Activated naive CD8-positive, alpha-beta T cell (primary cell): ENCODE data around the gene KIT.
A peak's percentile ranks its signal among the peaks of the same experiment; 100 is the strongest.

Experiments
- H3K27ac Mint-ChIP-seq: one replicate; pipeline ENCODE4 v1.8.0; 2021; ENCODE audit warnings: mixed read lengths
- H3K27me3 Mint-ChIP-seq: one replicate; pipeline ENCODE4 v1.8.0; 2021; ENCODE audit warnings: mixed read lengths
- H3K36me3 Mint-ChIP-seq: one replicate; pipeline ENCODE4 v1.8.0; 2021; ENCODE audit warnings: mixed read lengths
- H3K4me1 Mint-ChIP-seq: one replicate; pipeline ENCODE4 v1.8.0; 2021; ENCODE audit warnings: low read depth, mixed read lengths
- H3K4me3 Mint-ChIP-seq: one replicate; pipeline ENCODE4 v1.8.0; 2021; ENCODE audit warnings: mild to moderate bottlenecking, mixed read lengths
- H3K9me3 Mint-ChIP-seq: one replicate; pipeline ENCODE4 v1.8.0; 2021; ENCODE audit warnings: low read depth, mixed read lengths

Gene KIT

DNA sequence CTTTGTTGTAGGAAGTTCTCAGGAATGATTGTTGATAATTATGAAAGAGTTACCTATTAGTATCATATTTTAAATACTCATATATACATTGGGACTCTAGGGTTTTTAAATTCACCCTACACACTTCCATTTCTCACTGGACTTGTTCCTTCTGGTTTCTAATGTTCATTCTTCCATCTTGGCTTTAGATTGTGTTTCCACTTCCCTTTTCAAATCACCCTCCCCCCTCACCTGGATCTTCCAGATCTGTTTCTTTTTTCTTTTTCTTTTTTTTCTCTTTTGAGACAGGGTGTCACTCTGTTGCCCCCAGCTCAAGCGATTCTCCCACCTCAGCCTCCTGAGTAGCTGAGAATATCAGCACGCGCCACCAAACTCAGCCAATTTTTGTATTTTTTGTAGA is 6.7 kb upstream of the KIT start:
- no peak overlapping the region for H3K4me3 Mint-ChIP-seq
- no peak overlapping the region for H3K27ac Mint-ChIP-seq
- H3K9me3 Mint-ChIP-seq: no peaks in the 10 kb centered on the region
- no peaks in the 10 kb centered on the region for H3K4me1 Mint-ChIP-seq
- H3K27me3 Mint-ChIP-seq: peaks cover 6% of the 10 kb centered on the region
- H3K36me3 Mint-ChIP-seq: no peaks in the 10 kb centered on the region

GRCh38 chr4:54654753-54655152 is 3.0 kb upstream of the KIT start:
- Mint-ChIP-seq H3K36me3 (no peaks in the 10 kb centered on the region), H3K27me3 (peaks cover 23% of the 10 kb centered on the region), H3K4me3 (no peak overlapping the region)

DNA sequence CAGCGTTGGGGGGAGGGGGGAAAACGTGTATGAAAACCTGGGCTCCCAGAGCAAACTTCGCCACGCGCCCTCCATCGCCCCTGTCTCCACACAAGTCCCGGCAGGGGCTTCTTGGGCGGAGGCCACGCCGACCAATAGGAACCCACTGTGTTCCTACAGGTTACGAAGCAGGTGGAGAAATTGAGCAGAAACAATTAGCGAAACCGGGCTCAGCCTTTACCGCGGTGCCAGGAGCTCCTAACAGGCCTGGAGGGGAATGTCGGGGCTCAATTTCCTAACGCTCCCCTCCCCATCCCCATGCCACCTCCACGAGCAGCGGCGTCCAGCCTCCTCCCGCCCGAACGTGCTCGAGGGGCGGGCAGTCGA is 589 bp upstream of the KIT start:
- peak overlapping the region; percentile 66 for H3K4me3 Mint-ChIP-seq
- no peak overlapping the region for H3K27ac Mint-ChIP-seq
- peaks cover 43% of the 10 kb centered on the region for H3K27me3 Mint-ChIP-seq
- H3K9me3 Mint-ChIP-seq: no peaks in the 10 kb centered on the region
- H3K36me3 Mint-ChIP-seq: no peaks in the 10 kb centered on the region
- peaks cover 18% of the 10 kb centered on the region for H3K4me1 Mint-ChIP-seq

More at GRCh38 chr4:54654753-54655152, 3.0 kb upstream of the KIT start:
- peaks cover 13% of the 10 kb centered on the region for H3K4me1 Mint-ChIP-seq
- no peak overlapping the region for H3K27ac Mint-ChIP-seq
- no peaks in the 10 kb centered on the region for H3K9me3 Mint-ChIP-seq

- H3K27me3 Mint-ChIP-seq: peaks cover 46% of the 10 kb centered on the region
Observed at GRCh38 chr4:54658252-54659093, 716 bp downstream of the KIT start.

DNA sequence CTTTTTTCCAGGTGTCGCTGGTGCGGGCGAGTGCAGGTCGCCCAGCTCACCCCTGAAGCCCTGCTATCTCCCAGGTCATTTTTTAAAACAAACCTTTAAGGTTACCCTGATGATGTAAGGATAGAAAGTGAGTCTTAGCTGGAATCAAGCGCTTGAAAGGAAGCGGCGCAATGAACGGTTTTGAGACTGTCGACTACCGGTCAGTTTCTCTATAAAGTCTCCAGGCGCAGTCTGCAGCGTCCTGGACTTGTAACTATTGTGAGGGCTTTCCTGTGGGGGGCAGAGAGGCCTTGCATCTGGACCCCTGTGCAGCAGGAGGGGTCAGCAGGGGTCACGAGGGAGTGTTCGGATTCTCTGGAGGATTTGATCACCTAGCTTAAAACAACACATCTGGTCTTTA is 1.6 kb downstream of the KIT start:
- peaks cover 18% of the 10 kb centered on the region for H3K4me1 Mint-ChIP-seq
- H3K27me3 Mint-ChIP-seq: peaks cover 43% of the 10 kb centered on the region
- no peak overlapping the region for H3K27ac Mint-ChIP-seq

More at GRCh38 chr4:54658252-54659093, 716 bp downstream of the KIT start:
- Mint-ChIP-seq H3K27ac (no peak overlapping the region), H3K4me3 (peak overlapping the region; percentile 80), H3K36me3 (no peaks in the 10 kb centered on the region), H3K4me1 (peaks cover 18% of the 10 kb centered on the region), H3K9me3 (no peaks in the 10 kb centered on the region)

DNA sequence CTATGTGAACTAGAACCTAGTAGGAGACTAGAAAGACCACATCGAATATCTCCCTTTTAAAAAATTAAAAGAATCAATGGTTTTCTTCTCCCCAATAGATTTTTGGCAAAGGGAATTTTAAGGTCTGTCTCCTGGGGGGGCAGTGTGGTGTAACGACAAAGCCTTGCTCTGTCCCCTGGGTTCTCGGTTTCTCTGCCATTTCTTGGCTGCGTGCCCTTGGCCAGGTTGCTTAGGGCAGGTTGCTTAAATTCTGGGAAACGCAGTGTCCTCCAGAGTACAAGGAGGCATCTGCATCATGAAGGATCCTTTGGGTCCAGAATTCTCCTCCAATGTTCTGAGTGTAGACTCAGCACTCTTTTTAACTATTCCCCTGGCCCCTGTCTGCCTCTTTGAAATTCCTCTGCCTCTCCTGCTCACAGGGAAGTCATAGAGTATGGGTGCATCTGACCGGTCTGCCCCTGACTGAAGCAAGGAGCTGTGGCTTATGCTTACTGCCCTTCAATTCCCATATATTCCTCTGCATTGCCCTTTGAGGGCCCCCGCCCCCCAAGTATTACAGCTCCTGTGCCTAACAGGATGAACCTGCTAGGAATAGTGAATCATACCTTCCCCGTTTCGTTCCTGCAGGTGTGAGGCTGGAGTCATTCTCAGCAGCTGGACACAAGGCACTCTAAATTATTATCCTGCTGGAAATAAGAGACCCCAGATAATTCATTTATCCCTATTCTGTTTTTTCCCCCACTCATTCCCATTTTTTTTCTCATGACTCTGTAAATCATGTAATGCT is 2.2 kb downstream of the KIT start:
- no peaks in the 10 kb centered on the region for H3K9me3 Mint-ChIP-seq
- peaks cover 43% of the 10 kb centered on the region for H3K27me3 Mint-ChIP-seq
- H3K27ac Mint-ChIP-seq: no peak overlapping the region
- peaks cover 18% of the 10 kb centered on the region for H3K4me1 Mint-ChIP-seq
- H3K36me3 Mint-ChIP-seq: no peaks in the 10 kb centered on the region
- H3K4me3 Mint-ChIP-seq: peak overlapping the region; percentile 80

More for the DNA sequence above, 1.6 kb downstream of the KIT start:
- peak overlapping the region; percentile 80 for H3K4me3 Mint-ChIP-seq
- H3K9me3 Mint-ChIP-seq: no peaks in the 10 kb centered on the region
- no peaks in the 10 kb centered on the region for H3K36me3 Mint-ChIP-seq

GRCh38 chr4:54660591-54660990 is 2.8 kb downstream of the KIT start:
- H3K4me3 Mint-ChIP-seq: peak overlapping the region; percentile 80
- H3K9me3 Mint-ChIP-seq: no peaks in the 10 kb centered on the region
- H3K27ac Mint-ChIP-seq: no peak overlapping the region
- H3K4me1 Mint-ChIP-seq: peaks cover 18% of the 10 kb centered on the region
- peaks cover 47% of the 10 kb centered on the region for H3K27me3 Mint-ChIP-seq
- no peaks in the 10 kb centered on the region for H3K36me3 Mint-ChIP-seq

GRCh38 chr4:54661169-54661568 is 3.4 kb downstream of the KIT start:
- H3K27ac Mint-ChIP-seq: no peak overlapping the region
- no peaks in the 10 kb centered on the region for H3K9me3 Mint-ChIP-seq
- no peaks in the 10 kb centered on the region for H3K36me3 Mint-ChIP-seq
- no peak overlapping the region for H3K4me3 Mint-ChIP-seq
- peaks cover 48% of the 10 kb centered on the region for H3K27me3 Mint-ChIP-seq
- peaks cover 18% of the 10 kb centered on the region for H3K4me1 Mint-ChIP-seq

DNA sequence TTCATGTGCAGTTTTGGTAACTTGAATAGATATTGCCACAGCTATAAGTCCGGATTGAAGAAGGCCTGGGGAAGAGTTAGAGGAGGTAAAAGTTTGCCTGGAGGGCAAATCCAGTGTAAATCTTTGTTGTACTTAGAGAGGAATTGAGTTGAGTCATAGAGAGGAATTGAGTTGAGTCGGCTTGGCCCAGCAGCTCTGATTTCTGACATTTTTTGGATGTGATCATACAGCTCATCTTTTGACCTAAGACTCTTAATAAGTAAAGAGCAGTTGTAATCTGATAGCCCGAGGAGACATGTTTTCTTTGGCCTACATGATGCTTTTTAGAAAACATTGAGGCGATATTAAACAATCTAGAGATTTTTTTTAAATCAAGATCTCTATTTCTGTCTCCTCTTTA is 3.9 kb downstream of the KIT start:
- Mint-ChIP-seq H3K4me1 (peaks cover 17% of the 10 kb centered on the region), H3K36me3 (no peaks in the 10 kb centered on the region), H3K27ac (no peak overlapping the region), H3K4me3 (no peak overlapping the region), H3K27me3 (peaks cover 43% of the 10 kb centered on the region), H3K9me3 (no peaks in the 10 kb centered on the region)

GRCh38 chr4:54662123-54662522 is 4.4 kb downstream of the KIT start:
- Mint-ChIP-seq H3K9me3 (no peaks in the 10 kb centered on the region), H3K27me3 (peaks cover 39% of the 10 kb centered on the region)

GRCh38 chr4:54662901-54663585 is 5.3 kb downstream of the KIT start:
- H3K27me3 Mint-ChIP-seq: peaks cover 40% of the 10 kb centered on the region
- H3K27ac Mint-ChIP-seq: no peak overlapping the region
- H3K4me1 Mint-ChIP-seq: peaks cover 12% of the 10 kb centered on the region
- no peak overlapping the region for H3K4me3 Mint-ChIP-seq
- H3K36me3 Mint-ChIP-seq: no peaks in the 10 kb centered on the region
- no peaks in the 10 kb centered on the region for H3K9me3 Mint-ChIP-seq

More at GRCh38 chr4:54662123-54662522, 4.4 kb downstream of the KIT start:
- Mint-ChIP-seq H3K36me3 (no peaks in the 10 kb centered on the region), H3K4me3 (no peak overlapping the region), H3K4me1 (peaks cover 13% of the 10 kb centered on the region), H3K27ac (no peak overlapping the region)

DNA sequence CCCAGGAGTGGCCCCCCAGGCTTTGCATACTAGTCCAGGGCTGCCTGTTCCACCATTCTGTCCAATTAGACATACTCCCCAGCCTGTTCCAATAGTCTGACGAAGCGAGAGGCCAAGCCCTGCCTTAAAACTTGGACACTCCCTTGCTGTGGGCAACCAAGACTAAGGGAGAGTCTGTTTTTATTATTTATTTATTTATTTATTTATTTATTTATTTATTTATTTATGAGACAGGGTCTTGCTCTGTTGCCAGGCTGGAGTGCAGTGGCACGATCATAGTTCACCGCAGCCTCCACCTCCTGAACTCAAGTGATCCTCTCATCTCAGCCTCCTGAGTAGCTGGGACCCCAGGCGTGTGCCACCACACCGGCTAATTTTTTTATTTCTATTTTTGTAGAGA is 6.6 kb downstream of the KIT start:
- Mint-ChIP-seq H3K4me3 (no peak overlapping the region), H3K27ac (no peak overlapping the region), H3K27me3 (peaks cover 37% of the 10 kb centered on the region), H3K36me3 (no peaks in the 10 kb centered on the region), H3K9me3 (no peaks in the 10 kb centered on the region), H3K4me1 (peaks cover 8% of the 10 kb centered on the region)

DNA sequence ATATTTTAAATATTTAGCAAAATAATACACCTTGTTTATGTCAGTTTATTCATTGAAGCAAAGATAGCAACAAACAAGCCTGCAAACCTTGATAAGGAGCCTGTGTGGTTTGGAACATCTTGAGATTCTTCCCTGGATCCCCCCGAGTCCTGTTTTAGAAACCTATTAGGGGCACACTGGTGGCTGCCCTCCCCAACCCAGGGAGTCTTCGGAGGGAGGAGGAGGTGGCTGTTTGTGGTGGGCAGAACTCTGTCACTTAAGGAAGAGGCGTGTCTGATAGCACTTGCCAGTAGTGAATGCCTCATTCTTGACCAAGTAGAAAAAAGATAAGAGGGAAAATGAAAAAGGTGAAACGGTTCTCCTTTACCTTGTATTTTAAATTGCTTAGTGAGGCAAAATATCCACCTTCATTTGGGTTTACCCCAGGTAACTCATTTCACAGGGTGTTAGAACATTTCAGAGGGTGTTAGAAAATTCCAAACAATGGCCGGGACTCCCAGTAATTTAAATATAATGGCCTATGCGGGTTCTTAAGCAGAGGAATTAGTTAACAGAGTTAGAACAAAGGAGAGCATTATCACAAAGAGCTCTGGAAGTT is 10.4 kb downstream of the KIT start:
- Mint-ChIP-seq H3K36me3 (no peaks in the 10 kb centered on the region), H3K4me1 (no peaks in the 10 kb centered on the region), H3K27ac (no peak overlapping the region), H3K9me3 (no peaks in the 10 kb centered on the region), H3K4me3 (no peak overlapping the region), H3K27me3 (peaks cover 11% of the 10 kb centered on the region)

GRCh38 chr4:54669831-54670230 is 12.1 kb downstream of the KIT start:
- no peak overlapping the region for H3K27ac Mint-ChIP-seq
- H3K4me3 Mint-ChIP-seq: no peak overlapping the region
- no peaks in the 10 kb centered on the region for H3K36me3 Mint-ChIP-seq
- peaks cover 12% of the 10 kb centered on the region for H3K27me3 Mint-ChIP-seq
- H3K9me3 Mint-ChIP-seq: no peaks in the 10 kb centered on the region
- H3K4me1 Mint-ChIP-seq: no peaks in the 10 kb centered on the region
